OCI-LY1 (cell line): ENCODE data around the gene HPS4.

Experiments used
- H2AFZ ChIP-seq: fragments of 200-600 bp; sonication (generic), shearing (Covaris generic); 2 replicates; pipeline ENCODE4 v1.6.0; 2014; ENCODE audit warnings: antibody characterized with exemption, mild to moderate bottlenecking, low read length
- H3F3A ChIP-seq: fragments of 200-600 bp; sonication (generic), shearing (Covaris generic); 2 replicates; pipeline ENCODE4 v1.6.0; 2014; ENCODE audit warnings: mild to moderate bottlenecking, antibody characterized with exemption, low read length, moderate library complexity; ENCODE audit not compliant: insufficient read depth
- H3K27ac ChIP-seq: fragments of 200-600 bp; sonication (generic); 2 replicates; pipeline ENCODE4 v1.5.1; 2014; ENCODE audit warnings: low read length, mixed run types, mild to moderate bottlenecking, low read depth; ENCODE audit not compliant: poor library complexity, severe bottlenecking
- H3K27me3 ChIP-seq: fragments of 200-600 bp; sonication (generic); 2 replicates; pipeline ENCODE4 v1.6.0; 2014; ENCODE audit warnings: antibody characterized with exemption, mild to moderate bottlenecking, low read length, moderate library complexity; ENCODE audit not compliant: insufficient read depth
- H3K36me3 ChIP-seq: fragments of 200-600 bp; sonication (generic); 2 replicates; pipeline ENCODE4 v1.6.1; 2014; ENCODE audit warnings: mild to moderate bottlenecking, antibody characterized with exemption, low read length, moderate library complexity, mixed read lengths; ENCODE audit not compliant: insufficient read depth
- H3K4me1 ChIP-seq: fragments of 200-600 bp; sonication (generic); 2 replicates; pipeline ENCODE4 v1.5.1; 2014; ENCODE audit warnings: mild to moderate bottlenecking, low read length, moderate library complexity; ENCODE audit not compliant: insufficient read depth, severe bottlenecking
- H3K4me2 ChIP-seq: fragments of 200-600 bp; sonication (generic), shearing (Covaris generic); 2 replicates; pipeline ENCODE4 v1.6.1; 2014; ENCODE audit warnings: low read length
- H3K4me3 ChIP-seq: fragments of 200-600 bp; sonication (generic); 2 replicates; pipeline ENCODE4 v1.5.1; 2014; ENCODE audit warnings: low read length, low read depth, mild to moderate bottlenecking, mixed read lengths; ENCODE audit not compliant: poor library complexity, severe bottlenecking
- H3K79me2 ChIP-seq: fragments of 200-600 bp; shearing (Covaris generic); 2 replicates; pipeline ENCODE4 v1.6.1; 2016; ENCODE audit warnings: mixed run types, low read length, mixed read lengths; ENCODE audit not compliant: insufficient read depth
- H3K9ac ChIP-seq: fragments of 200-600 bp; sonication (generic), shearing (Covaris generic); 2 replicates; pipeline ENCODE4 v1.6.1; 2014; ENCODE audit warnings: mild to moderate bottlenecking, low read length, mixed read lengths
- H3K9me2 ChIP-seq: fragments of 200-600 bp; sonication (generic), shearing (Covaris generic); 2 replicates; pipeline ENCODE4 v1.6.1; 2014; ENCODE audit warnings: low read depth, mild to moderate bottlenecking, low read length, mixed read lengths
- H3K9me3 ChIP-seq: fragments of 200-600 bp; shearing (Covaris generic); 2 replicates; pipeline ENCODE4 v1.6.1; 2014; ENCODE audit warnings: low read length, mixed read lengths
- H4K20me1 ChIP-seq: fragments of 200-600 bp; sonication (generic), shearing (Covaris generic); 2 replicates; pipeline ENCODE4 v1.6.0; 2016; ENCODE audit warnings: mild to moderate bottlenecking, low read length; ENCODE audit not compliant: insufficient read depth
- EZH2 ChIP-seq: fragments of 200-600 bp; sonication (generic), shearing (Covaris generic); IDR thresholded peaks from 2 replicates; pipeline ENCODE4 v1.8.0; 2017; ENCODE audit warnings: borderline replicate concordance, mixed run types, mild to moderate bottlenecking, antibody characterized with exemption, low read length, moderate library complexity, mixed read lengths
- TF ChIP-seq, protein P1 (sequence below): fragments of 200-600 bp; sonication (generic), shearing (Covaris generic); IDR thresholded peaks from 2 replicates; pipeline ENCODE4 v1.5.1; 2017; ENCODE audit warnings: mild to moderate bottlenecking, antibody characterized with exemption, low read length, moderate library complexity, mixed read lengths

HPS4 gene

GRCh38 chr22:26437694-26438392, 45.7 kb downstream of the HPS4 start:
- no peak overlapping the region for H3K4me2 ChIP-seq

DNA sequence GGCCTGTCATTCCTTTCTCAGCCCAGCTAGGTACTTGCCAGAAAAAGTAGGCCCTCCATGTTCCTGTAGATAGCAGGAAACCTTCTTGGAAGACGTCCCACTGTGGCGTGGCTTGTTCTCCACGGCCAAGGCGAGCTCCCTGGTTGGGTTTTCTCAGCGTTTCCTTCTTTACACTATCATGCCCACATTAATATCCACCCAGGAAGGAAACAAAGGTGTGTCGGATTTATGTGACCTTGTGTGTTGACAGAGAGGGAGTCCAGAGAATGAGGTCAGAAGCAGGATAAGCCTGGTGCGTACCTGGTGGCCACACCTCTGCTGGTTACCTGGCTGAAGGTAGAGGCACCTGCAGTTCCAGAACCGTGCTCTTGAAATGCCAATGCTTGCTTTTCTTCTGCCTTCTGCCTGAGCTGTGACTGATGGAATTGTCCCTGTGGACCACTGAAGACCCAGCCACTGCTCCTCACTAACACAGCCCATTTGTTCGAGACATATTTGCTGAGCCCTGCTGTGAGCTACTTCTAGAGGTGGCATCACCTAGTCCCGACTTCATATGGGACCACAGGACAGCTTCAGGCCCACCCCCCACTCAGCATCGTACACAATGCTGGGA, 46.6 kb downstream of the HPS4 start:
- Histone ChIP-seq H3F3A (no peaks in the 10 kb centered on the region), H3K79me2 (no peaks in the 10 kb centered on the region), H3K9ac (no peak overlapping the region), H4K20me1 (no peaks in the 10 kb centered on the region), H3K27me3 (no peaks in the 10 kb centered on the region), H2AFZ (no peak overlapping the region), H3K27ac (no peak overlapping the region), H3K36me3 (peaks cover 14% of the 10 kb centered on the region), H3K4me3 (no peak overlapping the region), H3K4me2 (no peak overlapping the region), H3K4me1 (peaks cover 11% of the 10 kb centered on the region), H3K9me2 (no peaks in the 10 kb centered on the region), H3K9me3 (no peaks in the 10 kb centered on the region)
- TF ChIP-seq EZH2, result no peak
- TF ChIP-seq, protein P1, sequence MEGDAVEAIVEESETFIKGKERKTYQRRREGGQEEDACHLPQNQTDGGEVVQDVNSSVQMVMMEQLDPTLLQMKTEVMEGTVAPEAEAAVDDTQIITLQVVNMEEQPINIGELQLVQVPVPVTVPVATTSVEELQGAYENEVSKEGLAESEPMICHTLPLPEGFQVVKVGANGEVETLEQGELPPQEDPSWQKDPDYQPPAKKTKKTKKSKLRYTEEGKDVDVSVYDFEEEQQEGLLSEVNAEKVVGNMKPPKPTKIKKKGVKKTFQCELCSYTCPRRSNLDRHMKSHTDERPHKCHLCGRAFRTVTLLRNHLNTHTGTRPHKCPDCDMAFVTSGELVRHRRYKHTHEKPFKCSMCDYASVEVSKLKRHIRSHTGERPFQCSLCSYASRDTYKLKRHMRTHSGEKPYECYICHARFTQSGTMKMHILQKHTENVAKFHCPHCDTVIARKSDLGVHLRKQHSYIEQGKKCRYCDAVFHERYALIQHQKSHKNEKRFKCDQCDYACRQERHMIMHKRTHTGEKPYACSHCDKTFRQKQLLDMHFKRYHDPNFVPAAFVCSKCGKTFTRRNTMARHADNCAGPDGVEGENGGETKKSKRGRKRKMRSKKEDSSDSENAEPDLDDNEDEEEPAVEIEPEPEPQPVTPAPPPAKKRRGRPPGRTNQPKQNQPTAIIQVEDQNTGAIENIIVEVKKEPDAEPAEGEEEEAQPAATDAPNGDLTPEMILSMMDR, result no peak

More at GRCh38 chr22:26437694-26438392, 45.7 kb downstream of the HPS4 start:
- no peaks in the 10 kb centered on the region for H3K9me2 ChIP-seq
- TF ChIP-seq, protein P1, result no peak
- no peak for TF ChIP-seq EZH2
- H3K9me3 ChIP-seq, result no peaks in the 10 kb centered on the region
- H3K27me3 ChIP-seq, result no peaks in the 10 kb centered on the region
- no peak overlapping the region for H2AFZ ChIP-seq
- no peaks in the 10 kb centered on the region for H3K79me2 ChIP-seq
- H3K9ac ChIP-seq, result no peak overlapping the region
- H3K27ac ChIP-seq, result no peak overlapping the region
- no peaks in the 10 kb centered on the region for H4K20me1 ChIP-seq
- no peak overlapping the region for H3K4me3 ChIP-seq
- peaks cover 14% of the 10 kb centered on the region for H3K36me3 ChIP-seq
- peaks cover 3% of the 10 kb centered on the region for H3K4me1 ChIP-seq
- H3F3A ChIP-seq, result no peaks in the 10 kb centered on the region

GRCh38 chr22:26435327-26436093, 48.1 kb downstream of the HPS4 start:
- no peaks in the 10 kb centered on the region for H3K79me2 ChIP-seq
- no peak for TF ChIP-seq EZH2
- TF ChIP-seq, protein P1, result no peak
- H3K27ac ChIP-seq, result no peak overlapping the region
- no peak overlapping the region for H3K9ac ChIP-seq
- peaks cover 26% of the 10 kb centered on the region for H3K4me1 ChIP-seq
- no peaks in the 10 kb centered on the region for H3K9me3 ChIP-seq
- H3K4me3 ChIP-seq, result no peak overlapping the region
- no peaks in the 10 kb centered on the region for H3K9me2 ChIP-seq
- peaks cover 14% of the 10 kb centered on the region for H3K36me3 ChIP-seq
- H4K20me1 ChIP-seq, result no peaks in the 10 kb centered on the region
- H3K4me2 ChIP-seq, result no peak overlapping the region
- H3F3A ChIP-seq, result no peaks in the 10 kb centered on the region; the same call in 1 of the 2 replicates
- H3K27me3 ChIP-seq, result no peaks in the 10 kb centered on the region
- H2AFZ ChIP-seq, result no peak overlapping the region
